ENCODE measurements around the gene PRKX. TPM values are rescaled to one million over a fixed set of nuclear protein-coding genes. Genes with fewer than 3 reads are reported as not detected.

Gene PRKX
- total and polyA plus RNA-seq, 2 of the 13 experiments (the other 11 are each of a cell fraction or from before 2014, with no cell fraction given) = 0.01 to 0.15 TPM

DNA sequence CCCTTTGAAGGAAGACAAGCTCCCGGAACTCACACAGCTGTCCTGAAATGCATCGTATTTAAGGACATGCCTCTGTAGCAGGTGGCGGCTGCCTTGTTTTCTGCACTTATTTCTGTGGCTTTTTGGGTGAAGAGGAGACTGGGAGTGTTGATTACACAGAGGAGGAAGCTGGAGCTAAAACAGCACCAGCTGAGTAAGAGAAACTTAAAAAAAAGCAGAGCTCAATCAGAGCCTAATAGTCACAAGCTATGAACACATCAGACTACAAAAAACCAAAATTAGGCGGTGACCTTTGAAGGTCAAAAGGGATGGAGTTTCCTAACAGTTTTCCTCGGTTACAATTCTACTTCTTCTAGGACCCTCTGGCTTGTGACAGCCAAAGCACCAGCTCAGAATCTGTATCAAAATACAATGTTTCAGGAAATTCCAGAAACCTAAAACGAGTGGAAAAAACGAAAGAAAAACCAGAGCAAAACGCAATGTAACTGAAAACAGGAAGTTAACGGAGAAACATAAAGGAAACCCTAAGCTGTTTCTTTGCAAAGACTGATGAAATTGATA, 13.5 kb downstream of the PRKX start:
- ATAC-seq (no peak), FAIRE-seq (no peak)
- intact Hi-C loops (cut with micrococcal nuclease; ENCODE audit: unreplicated experiment) = no loop called here
- no peak for TF ChIP-seq TGIF2 (CRISPR knock-in tag; IDR thresholded peaks at IDR 0.05)
- no peak for TF ChIP-seq ZNF768 (CRISPR knock-in tag; IDR thresholded peaks at IDR 0.05)
- TF ChIP-seq, protein P1, sequence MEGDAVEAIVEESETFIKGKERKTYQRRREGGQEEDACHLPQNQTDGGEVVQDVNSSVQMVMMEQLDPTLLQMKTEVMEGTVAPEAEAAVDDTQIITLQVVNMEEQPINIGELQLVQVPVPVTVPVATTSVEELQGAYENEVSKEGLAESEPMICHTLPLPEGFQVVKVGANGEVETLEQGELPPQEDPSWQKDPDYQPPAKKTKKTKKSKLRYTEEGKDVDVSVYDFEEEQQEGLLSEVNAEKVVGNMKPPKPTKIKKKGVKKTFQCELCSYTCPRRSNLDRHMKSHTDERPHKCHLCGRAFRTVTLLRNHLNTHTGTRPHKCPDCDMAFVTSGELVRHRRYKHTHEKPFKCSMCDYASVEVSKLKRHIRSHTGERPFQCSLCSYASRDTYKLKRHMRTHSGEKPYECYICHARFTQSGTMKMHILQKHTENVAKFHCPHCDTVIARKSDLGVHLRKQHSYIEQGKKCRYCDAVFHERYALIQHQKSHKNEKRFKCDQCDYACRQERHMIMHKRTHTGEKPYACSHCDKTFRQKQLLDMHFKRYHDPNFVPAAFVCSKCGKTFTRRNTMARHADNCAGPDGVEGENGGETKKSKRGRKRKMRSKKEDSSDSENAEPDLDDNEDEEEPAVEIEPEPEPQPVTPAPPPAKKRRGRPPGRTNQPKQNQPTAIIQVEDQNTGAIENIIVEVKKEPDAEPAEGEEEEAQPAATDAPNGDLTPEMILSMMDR (CRISPR knock-in tag; IDR thresholded peaks at IDR 0.05) = no peak
- no peak for TF ChIP-seq HNRNPK (IDR thresholded peaks at IDR 0.05; ENCODE audit: low read depth, low read length, poor library complexity, severe bottlenecking)
- no peak for TF ChIP-seq TFDP1 (CRISPR knock-in tag; IDR thresholded peaks at IDR 0.05; ENCODE audit: borderline replicate concordance)
- TF ChIP-seq, protein P2, sequence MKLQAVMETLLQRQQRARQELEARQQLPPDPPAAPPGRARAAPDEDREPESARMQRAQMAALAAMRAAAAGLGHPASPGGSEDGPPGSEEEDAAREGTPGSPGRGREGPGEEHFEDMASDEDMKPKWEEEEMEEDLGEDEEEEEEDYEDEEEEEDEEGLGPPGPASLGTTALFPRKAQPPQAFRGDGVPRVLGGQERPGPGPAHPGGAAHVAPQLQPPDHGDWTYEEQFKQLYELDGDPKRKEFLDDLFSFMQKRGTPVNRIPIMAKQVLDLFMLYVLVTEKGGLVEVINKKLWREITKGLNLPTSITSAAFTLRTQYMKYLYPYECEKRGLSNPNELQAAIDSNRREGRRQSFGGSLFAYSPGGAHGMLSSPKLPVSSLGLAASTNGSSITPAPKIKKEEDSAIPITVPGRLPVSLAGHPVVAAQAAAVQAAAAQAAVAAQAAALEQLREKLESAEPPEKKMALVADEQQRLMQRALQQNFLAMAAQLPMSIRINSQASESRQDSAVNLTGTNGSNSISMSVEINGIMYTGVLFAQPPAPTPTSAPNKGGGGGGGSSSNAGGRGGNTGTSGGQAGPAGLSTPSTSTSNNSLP (IDR thresholded peaks at IDR 0.05; ENCODE audit: low read depth, low read length) = no peak
- no peak for TF ChIP-seq ZNF432 (CRISPR knock-in tag; IDR thresholded peaks at IDR 0.05; ENCODE audit: borderline replicate concordance)
- TF ChIP-seq NFE2L1 (CRISPR knock-in tag; IDR thresholded peaks at IDR 0.05; ENCODE audit: borderline replicate concordance) = no peak
- TF ChIP-seq ASH2L (IDR thresholded peaks at IDR 0.05; ENCODE audit: insufficient read length, low read depth, low read length) = no peak
- TF ChIP-seq, protein P3, sequence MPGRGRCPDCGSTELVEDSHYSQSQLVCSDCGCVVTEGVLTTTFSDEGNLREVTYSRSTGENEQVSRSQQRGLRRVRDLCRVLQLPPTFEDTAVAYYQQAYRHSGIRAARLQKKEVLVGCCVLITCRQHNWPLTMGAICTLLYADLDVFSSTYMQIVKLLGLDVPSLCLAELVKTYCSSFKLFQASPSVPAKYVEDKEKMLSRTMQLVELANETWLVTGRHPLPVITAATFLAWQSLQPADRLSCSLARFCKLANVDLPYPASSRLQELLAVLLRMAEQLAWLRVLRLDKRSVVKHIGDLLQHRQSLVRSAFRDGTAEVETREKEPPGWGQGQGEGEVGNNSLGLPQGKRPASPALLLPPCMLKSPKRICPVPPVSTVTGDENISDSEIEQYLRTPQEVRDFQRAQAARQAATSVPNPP (CRISPR knock-in tag; IDR thresholded peaks at IDR 0.05) = no peak
- no peak for TF ChIP-seq SIX4 (CRISPR knock-in tag; IDR thresholded peaks at IDR 0.05)

More for the DNA sequence above, 13.5 kb downstream of the PRKX start:
- H3K9me3 ChIP-seq (ENCODE audit: low read length) = no peaks in the 10 kb centered on the region
- no peaks in the 10 kb centered on the region for H3K4me1 ChIP-seq (ENCODE audit: insufficient read depth, low read length)
- ChIA-PET CTCF (ENCODE audit: low intra/inter-chr PET ratio, low total read pairs) (no interaction called here), POLR2A (no interaction called here)
- no peak overlapping the region for H3K27ac ChIP-seq (ENCODE audit: extremely low read length, insufficient read depth, low read length)
- no peaks in the 10 kb centered on the region for H3K79me2 ChIP-seq (ENCODE audit: insufficient read depth, low read length)
- no peak overlapping the region for H3K4me2 ChIP-seq (ENCODE audit: low read depth, low read length)
- H3K36me3 ChIP-seq (replicated peaks in 1 of 2; ENCODE audit: control insufficient read depth in 1 of 2, insufficient read depth in 2 of 2, low read length in 2 of 2) = no peaks in the 10 kb centered on the region
- no peak overlapping the region for H2AFZ ChIP-seq (ENCODE audit: low read length)
- H3K4me3 ChIP-seq (replicated peaks in 1 of 3; ENCODE audit: insufficient read depth in 1 of 3, low read depth in 2 of 3, low read length in 3 of 3) = no peak overlapping the region
- no peaks in the 10 kb centered on the region for H3K27me3 ChIP-seq (ENCODE audit: control insufficient read depth in 1 of 2, insufficient read depth in 2 of 2, low read length in 2 of 2)
- in situ Hi-C loops (cut with HindIII; ENCODE audit: extremely low pct_ligation_motif_present, low pct_unique_long_range_greater_than_20kb) = no loop called here
- 43% methylated on average over 9 of the region's 9 CpGs for WGBS (ENCODE audit: low lambda C conversion rate)
- no peak for DNase-seq (ENCODE audit: low spot score)
- H4K20me1 ChIP-seq (ENCODE audit: insufficient read depth, low read length) = no peaks in the 10 kb centered on the region
- no TSS peak for BruUV-seq (replicated peaks)
- no peak overlapping the region for H3K9ac ChIP-seq (ENCODE audit: insufficient read depth, low read depth, low read length)
